HG02943 (cell line): ENCODE measurements around the gene HOXB3.

ENCODE experiments used
- ATAC-seq: cut with Tn5 transposase; IDR thresholded peaks from one replicate; pipeline ENCODE4 v1.9.1; 2021; ENCODE audit warnings: mild to moderate bottlenecking, low read depth, moderate library complexity; ENCODE audit not compliant: unreplicated experiment

The HOXB3 gene

DNA sequence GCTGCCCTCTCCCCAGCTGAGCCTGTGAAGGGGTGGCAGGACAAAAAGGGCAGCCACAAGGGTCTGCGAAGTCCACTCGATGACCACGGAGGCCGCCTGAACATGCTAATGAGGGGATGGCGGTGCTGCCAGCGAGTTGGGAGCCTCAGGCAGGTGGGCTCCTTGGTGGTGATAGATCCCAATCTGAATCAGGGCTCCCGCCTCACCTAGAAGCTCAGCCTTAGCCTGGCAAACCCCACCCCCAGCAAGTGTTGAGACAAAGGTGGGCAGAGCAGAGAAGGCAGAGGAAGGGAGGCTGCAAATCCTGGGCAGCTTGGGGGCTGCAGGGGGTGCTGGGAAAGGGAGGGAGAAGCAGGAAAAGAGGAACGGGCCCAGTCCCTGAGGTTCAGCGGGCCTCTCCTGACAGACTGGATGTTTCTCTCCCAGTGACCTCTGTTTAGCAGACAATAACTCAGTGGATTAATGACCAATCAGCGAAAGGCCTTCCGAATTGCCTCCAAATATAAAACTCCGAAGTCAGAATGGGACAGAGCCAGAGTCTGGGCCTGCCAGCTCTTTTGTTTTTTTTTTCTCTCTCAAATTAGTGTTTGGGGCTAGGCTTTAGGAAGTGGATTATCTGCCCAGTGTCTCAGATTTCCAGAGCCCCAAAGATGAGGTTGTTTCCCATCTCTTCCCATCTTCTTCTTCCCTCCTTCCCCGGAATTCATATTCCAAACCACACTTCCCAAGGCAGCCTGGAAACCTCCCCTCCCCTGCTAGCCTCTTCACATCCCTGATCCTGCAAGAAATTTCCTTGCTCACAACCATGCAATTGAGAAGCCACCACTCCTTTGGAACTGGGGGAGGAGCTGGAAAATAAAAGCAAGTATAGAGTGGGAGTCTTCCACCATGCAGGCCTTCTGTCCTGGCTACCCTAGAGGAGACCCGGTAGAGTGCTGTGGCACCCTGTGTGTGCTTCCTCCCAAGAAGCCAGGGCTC lies 29.9 kb downstream of the HOXB3 start:
- no peak for ATAC-seq

DNA sequence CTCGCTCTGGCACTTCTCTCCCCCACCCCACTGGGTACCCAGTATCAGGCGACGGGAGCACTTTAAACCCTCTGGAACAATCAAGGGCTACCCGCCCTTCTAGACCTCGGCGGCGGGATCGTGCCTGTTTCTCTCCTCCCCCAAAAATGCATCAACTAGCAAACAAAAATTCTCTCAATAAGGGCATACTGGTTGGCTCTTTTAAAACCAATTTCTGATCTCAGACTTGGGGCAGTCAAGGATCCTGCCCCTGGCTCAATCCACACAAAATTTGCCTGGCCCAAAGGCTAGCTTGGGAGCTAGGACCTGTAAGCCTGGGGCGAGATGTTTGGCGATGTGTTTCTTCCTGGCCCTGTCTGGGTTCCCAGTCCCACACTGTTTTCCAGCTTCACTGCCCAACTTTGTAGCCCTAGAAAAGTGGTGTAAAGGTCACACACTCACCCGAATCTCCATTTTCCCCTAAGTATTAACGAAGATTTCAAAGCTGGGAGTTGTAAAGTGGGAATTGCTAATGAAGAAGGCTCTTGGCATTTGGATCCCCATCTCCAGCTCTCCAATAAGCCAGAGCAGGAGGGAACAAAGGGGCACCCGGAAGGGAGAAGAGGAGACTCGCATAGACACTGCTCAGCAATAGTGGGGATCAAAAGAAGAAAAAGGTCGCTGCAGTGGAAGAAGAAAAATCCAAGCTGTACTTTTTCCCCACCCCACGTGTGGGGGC lies 30.8 kb downstream of the HOXB3 start:
- ATAC-seq = no peak

DNA sequence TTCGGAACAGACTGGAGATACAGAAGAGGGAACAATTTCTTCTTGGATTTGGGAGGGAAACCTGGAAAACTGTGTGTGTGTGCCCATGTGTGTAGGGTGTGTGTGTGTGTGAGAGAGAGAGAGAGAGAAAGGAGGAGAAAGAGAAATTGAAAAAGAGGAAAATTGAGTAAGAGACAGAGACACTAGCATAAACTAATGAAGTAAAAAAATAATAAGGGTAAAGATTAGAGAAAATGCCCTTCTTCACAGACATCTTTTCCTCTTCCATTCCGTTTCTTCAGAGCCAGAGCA lies 31.3 kb downstream of the HOXB3 start:
- ATAC-seq = no peak

DNA sequence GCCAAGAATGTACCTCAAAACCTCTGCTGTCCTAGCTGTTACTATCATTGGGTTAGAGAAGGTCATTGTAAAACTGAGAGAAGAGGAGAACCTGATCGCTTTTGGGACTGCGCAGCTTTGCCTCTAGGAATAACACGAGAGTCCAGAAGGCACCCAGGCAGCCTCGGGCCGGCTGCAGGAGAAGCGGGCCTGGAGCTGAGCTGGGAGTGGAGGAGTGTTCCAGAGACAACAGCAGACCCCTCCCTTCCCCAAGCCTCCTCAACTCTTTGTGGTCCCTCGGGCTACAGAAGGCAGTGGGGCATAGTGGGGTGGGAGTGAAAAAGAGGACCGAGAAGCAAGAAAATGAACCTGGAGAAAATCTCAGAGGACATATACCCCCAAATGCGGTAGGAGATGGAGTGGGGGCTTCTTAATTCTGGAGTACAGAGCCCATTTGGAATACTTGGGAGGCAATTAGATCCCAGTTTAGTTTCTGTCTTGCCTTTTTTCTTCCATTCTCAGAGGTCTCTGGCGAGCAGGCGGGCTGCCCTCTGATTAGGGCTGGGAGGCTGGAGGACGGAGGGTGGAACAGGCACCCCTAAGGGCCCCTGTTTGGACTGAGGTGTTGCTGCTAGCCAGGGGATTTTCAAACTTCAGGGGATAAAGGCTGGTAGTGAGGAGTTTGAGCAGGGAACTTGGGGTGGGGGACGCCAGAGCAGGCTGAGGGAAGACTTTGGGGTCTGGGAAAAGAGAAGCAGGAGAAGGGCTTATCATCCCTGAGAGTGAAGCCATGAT lies 31.8 kb downstream of the HOXB3 start:
- no peak for ATAC-seq

DNA sequence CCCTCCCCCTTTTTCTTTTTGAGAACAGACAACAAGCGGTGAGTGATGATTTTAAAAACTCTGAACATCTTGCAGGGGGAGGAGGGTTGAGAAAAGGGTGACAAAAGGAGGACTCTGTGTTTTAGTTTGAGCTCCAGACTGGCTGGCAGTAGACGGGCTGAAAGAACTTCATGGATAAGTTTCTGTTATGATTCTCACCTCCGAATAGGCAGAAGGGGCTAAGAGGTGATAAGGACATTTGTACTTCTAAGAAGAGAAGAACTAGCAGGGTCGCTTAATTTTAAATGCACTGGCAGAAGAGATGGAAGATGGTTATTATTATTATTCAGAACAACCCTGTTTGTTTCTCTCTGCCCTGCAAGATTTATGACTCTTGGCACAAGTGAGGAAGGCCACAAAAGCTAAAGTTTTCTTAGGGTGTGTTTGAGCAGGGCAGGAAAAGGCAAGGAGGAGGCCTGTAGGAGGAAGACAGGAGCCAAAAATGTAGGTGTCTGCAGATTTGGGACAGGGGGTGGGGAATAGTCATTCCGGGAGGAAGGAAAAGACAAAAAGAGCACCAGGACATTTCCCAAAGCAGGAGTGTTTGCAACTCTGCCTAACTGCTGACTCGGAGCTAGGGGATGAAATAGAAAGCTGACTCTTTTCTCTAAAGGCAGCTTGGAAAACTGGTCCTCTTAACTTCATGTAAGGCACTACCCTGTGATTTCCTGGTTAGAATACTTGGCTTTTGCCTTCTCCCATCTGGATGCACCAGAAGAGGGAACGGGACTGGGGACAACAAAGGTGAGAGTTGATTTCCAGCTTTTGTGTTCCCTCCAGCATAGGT lies 33.3 kb downstream of the HOXB3 start:
- ATAC-seq = no peak

DNA sequence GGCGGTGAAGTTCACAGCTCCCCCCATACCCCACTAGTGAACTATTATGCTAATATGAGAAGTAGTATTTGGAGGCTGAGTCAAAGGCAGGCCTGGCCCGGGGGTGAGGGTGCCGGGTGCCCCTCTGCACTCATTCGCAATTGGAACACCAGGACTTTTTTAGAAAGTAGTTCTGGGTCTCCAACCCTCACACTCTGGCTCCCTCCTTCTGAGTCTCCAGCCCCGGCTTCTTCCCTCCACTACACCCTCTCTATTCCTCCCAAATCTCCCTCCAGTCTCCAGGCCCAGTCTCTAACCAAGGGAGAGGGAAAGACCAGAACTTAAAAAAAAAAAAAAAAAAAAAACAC lies 33.8 kb downstream of the HOXB3 start:
- ATAC-seq = no peak

DNA sequence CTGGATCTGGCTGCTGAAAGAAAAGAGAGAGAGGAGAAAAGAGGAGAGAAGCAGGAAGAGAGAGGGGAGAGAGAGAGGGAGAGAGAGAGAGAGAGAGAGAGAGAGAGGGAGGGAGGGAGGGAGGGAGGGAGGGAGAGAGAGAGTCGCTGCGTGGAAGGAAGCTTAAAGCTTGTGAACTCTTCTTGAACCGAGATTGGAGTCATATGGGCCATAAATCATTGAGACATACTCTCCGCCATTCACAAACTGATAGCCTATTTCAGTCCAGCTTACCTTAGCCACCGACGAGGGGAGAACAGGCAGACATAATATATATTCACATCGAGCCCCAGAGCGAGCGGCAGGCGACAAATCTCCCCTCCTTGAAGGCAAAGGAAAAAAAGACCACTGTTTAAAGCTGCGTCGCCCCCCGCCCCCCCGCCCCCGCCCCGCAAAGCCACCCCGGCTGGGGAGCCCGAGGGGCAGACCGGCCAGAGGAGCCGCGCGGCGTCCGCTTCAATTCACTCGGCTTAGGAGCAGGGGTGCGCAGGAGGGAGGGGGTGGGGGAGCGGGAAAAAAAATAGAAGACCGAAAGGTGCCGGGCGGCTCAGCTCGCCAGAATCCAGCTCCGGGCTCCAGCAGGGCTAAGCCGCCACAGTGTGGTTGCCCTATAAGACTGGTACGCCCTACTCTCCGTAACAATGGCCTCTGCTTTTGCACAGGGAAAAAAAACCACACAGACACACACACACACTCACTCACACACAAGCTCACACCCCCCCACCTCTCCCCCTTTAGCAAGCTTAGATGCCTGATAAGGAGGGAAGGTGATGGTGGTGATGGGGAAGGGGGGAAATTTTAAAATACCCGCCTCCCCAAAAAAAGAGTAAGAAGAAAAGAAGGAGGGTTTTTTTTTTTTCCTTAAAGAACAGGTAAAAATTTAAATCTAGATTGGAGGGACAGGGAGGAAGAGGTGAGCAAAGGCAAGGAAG lies 34.5 kb downstream of the HOXB3 start:
- no peak for ATAC-seq

DNA sequence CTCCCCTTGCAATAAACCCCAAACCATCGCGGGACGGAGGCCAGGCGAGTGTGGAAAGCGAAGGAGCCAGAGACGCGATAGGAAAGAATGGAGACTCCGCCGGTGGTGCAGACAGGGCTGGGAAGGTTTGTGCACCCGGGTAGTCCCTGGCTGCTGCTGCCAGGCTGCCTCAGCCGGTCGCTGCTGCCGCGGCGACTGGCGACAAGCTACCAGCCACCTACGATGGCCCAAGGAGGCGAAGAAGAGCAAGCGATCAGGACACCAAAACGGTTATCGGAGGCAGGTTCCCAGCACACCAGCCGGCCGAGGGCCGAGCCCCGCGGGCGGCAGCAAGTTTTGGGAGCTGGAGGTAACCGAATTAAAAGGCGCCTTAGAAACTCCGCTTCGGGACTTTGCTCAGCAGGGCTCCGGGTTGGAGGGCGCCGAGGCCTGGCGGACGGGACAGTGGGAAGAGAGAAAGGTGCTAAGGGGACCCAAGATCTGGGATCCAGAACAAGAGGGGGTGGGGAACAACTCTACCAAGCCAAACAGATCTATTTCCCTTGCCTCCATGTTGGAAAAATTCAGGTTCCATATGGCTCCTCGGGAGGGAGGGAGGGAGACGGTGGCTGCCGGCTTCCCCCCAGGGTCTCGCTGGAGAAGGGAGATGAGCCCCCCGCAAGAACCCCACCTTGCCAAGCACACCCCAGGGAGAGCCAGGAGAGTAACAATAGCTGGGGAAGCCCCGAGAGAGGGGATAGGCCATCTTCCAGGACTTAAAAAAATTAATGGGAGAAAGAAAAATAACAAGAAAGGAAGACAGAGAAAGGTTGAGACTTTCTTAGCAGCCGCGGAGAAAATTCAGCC lies 35.4 kb downstream of the HOXB3 start:
- ATAC-seq = no peak

DNA sequence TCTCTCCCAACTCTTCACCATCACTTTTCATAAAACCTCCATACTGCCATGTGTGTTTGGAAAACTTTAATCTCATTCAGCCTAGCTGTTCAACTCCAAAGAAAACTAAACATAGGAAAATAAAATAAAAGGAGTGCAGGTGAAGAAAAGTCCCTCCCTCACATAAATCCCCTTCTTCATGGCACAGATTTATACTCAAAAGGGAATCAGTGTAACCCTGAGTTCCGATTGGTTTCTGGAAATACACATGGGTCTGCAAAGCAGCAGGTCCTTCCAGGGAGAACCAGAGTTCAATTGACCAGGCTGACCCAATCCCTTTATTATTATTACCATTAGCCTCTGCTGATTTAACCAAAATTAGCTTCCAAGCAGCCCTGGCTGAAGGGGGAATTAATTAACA lies 36.2 kb downstream of the HOXB3 start:
- no peak for ATAC-seq

DNA sequence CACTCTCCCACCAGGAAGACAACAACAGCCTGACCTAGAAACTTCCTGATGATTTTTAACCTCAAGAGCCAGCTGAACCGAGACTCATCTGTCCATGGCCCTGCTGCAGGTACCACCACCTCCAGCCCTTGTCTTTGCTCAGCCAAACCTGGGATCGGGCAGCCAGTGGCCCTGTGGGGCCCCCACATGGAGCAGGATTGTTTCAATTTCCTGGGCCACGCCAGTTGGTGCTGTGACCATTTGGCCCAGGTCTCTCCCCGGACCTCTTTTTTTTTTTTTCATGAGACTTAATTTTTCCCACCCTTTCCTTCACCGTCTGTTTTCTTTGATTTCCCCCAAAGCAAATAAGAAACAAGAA lies 36.9 kb downstream of the HOXB3 start:
- ATAC-seq = no peak

DNA sequence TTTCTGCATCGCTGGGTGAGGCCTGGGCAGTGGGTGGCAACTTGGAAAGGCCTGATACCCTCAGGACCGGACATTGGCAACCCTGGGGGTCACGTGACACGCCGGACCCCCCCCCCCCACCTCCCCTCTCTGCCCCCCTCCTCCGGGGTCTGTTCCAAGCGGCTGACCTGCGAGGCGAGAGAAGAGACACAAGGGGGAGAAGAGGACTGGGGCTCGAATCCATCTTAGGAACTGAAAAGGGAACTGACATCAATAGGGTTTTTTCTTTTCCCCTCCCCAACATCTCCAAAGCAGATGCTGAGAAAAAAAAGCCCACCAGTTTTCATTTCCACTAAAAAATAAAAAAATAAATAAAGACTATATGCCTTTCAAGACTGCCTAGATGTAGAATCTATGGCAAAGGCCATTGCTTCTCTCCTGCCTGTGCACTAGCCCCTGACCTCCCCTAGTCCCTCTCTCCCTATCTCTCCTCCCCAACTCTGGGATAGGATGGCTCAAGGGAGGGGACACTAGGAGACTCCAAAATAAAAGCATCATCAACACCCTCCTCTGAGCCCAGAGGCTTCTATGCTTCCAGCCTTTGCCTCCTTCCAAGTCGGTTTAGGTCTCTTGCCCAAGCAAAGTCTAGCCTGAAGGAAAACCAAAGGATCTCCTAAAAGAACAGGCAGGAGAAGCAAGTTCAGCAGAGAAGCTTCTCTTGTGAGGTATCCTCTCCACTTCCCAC lies 37.4 kb downstream of the HOXB3 start:
- ATAC-seq = no peak

DNA sequence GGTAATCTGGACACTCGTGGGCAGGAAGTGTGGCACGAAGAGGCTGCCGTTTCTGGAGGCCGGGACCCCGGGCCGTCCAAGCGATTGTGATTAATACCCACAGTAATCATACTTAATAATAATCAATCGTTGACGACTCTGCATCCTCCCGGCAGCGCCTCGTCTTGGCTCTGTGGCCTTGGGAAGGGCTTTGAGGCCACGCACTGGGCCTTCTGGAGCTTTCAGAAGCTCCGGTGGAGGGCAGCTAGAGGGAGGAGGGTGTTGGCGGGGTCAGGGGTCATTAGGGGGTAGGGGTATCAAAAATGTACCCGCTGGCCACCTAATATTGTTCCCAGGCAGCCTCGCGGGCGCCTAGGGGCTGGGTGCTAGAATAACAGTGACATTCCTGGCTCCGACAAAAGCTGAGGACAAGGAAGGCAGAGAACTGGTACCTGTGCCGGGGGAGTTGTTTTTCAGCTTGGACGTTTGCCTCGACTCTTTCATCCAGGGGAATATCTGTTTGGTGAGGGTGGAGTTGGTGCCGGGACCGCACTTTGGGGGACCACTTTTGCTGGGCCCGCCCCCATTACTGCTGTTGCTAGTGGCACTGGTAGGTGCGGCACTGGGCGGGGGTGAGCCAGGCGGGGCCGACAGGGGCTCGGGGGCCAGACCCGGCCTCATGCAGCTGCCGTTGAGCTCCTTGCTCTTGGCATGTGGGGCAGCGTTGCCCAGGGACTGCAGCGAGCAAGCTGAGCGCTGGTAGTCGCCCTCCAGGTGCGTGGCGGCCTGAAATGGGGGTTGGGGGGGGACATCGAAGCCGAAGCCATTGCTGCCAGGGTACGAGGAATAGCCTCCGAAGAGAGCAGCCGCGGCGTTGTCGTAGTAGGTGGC lies 38.2 kb downstream of the HOXB3 start:
- ATAC-seq = no peak

DNA sequence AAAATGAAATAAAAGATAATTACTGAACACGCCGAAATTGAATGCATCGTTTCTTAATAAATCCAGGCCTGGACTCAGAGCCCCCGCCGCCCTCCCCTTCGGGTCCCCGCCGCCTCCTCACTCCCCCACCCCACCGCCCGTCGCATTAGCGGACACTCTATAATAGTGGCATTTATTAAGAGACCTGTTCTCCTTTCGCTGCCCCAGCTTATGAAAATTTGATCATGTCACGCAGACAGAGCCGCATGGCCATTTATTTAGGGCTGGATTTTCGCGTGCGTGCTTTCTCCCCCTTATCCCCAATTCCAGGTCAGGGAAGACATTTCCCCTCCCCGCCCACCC lies 38.9 kb downstream of the HOXB3 start:
- ATAC-seq = no peak

DNA sequence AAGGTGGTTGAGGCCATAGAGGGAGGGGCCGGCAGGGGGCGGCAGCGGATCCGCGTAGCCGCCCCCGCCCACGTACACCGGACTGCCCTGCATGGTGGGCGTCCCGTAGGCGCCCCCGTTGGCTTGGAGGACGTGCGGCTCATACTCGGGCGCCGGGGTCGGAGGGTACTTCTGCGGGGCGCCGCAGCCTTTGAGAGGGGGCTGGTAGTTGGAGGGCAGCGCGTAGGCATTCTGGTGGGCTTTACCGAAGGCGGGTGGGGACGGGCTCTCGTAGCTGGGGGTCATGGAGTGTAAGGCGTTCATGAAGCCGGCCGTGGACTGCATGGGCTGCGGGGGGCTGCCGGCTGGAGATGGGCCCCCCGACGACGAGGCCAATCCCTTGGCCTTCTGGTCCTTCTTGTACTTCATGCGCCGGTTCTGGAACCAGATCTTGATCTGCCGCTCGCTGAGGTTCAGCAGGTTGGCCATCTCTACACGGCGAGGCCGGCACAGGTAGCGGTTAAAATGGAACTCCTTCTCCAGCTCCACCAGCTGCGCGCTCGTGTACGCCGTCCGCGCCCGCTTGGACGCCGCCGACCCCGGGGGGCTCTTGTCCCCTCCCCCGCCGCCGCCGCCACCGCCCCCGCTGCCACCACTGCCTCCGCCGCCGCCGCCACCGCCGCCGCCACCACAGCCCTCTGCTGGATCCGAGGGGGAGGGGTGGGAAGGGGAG lies 39.4 kb downstream of the HOXB3 start:
- ATAC-seq = no peak

DNA sequence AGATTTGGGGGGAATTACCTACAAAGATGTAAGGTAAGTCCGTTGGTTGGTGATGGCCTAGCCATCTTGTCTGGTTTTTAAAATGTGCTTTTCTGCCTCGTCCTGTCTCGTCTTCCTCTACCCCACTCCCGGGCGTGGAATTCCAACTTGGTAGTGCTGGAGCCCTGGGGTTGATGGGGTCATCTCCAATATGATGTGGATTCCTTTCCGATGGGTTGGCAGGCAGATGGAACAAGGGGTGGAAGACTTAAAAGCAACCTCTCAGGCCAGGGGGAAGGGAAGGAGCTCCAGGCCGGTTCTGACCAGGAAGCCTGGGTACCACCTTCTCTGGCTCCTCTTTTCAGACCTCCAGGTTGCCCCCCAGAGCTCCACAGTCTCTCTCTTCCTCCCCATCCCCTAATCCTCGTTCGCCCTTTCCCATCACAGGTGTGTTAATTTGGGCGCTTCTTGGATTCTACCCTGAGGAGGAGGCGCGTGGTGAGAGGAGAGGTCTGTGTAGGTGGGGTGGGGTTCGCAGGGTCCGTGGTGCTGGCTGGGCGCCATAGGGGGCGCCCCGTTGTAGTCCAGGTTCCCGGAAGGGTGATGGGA lies 40.0 kb downstream of the HOXB3 start:
- ATAC-seq = no peak

DNA sequence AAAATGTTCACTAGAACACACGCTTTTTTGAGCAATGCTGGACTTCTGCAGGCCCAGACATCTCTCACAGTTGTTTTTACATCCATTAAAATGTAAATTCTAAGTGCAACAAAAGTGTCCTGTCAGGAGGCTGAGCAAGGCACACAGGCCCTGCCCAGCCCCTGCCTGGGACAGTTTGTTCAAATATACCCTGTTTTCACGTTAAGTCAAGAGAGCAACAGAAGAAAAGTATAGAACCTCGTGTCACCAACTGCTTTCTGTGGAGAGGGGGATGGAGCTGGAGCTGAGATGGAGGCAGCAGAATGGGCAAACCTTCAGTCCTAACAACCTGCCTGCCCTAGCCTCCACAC lies 40.8 kb downstream of the HOXB3 start:
- ATAC-seq = no peak
